GM19023 (cell line): ENCODE measurements around the gene ZNF777.
"Not testable (repeated sequence)": the region's sequence is repeated elsewhere in the genome, so short reads cannot be mapped to it uniquely, and the experiment has no call there.

Experiments
- ATAC-seq: cut with Tn5 transposase; IDR thresholded peaks from one replicate; pipeline ENCODE4 v1.9.1; 2021; ENCODE audit warnings: mild to moderate bottlenecking, moderate library complexity; ENCODE audit not compliant: unreplicated experiment

Gene ZNF777

DNA sequence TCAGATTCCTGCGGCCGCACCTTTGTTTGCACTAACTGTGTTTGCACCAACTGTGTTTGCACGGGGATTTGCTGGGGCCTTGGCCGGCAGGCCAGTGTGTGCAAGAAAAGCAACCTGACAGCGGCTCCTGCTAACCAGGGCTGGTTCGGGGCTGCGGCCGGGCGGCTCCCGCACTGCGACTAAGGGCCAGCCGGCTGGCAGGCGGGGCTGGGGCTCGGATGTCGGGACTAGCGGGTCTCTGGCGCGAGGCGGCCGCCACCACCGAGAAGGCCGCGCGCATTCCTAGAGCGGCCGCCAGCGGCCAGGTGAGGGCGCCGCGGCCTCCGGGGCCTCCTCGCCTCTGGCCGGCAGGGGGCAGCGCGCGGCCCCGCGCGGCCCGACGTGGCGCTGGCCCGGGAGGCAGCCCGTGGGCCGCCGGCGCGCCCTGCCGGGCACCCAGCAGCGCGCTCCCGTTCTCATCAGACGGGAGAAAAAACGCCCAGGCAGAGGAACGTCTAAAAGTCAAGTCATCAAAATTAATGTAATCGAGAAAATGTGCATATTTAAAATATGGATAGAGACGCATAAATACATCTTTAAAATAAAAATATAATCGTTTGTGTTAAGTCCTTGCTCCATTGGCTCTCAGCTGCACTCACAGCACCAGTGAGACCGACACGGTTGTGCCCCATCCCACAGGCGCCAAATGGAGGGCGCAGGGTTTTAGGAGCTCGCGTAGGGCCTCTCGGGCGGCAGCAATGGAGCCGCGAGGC, 38.5 kb downstream of the ZNF777 start:
- ATAC-seq, result peak; percentile 95

DNA sequence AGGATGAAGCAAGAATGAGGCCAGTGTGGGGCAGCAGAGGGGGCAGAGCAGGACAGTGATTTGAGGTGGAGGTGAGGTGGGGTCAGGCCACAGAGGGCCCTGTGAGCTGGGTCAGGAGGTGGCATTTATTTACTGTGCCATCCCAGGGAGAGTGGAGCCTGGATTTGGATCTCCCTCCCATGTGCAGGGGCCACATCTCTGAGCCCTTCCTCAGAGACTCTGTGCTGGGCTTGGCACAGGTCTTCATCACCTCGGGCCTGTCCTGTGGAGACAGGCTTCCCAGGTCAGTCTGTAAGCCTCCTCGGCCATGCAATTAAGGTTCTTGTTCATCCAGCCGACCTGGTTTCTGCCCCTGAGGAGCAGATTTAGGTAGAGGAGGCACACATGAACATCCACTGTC, 40.9 kb downstream of the ZNF777 start:
- no peak for ATAC-seq

DNA sequence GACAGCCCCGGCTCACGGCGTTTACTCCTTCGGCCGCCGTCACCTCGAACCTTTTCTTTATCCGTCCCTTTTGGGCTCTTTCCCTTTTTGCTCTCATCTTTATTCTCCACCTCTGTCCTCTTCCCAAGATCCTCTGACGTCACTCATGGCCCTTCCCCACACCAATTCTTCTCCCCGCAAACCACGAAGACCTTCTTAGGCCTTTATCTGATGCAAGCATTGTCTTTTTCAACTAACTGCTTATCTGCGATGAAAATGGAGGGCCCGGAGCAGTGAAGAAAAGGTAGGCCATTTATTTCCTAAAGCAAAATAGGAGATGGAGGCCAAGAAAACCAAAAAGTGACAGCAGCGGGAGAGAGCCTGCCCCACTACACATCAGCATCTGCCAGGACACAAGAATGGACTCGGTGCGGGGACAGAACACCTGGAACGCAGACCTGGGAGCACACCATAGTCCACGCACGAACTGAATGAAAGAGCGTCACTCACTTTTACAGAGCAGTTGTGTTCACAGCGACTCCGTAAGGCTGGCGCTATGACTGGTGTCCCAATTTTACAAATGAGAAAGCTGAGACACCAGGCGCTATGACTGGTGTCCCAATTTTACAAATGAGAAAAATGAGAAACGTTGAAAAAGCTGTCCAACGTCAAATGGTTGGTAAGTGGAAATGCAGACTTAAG, 45.3 kb downstream of the ZNF777 start:
- no peak for ATAC-seq

DNA sequence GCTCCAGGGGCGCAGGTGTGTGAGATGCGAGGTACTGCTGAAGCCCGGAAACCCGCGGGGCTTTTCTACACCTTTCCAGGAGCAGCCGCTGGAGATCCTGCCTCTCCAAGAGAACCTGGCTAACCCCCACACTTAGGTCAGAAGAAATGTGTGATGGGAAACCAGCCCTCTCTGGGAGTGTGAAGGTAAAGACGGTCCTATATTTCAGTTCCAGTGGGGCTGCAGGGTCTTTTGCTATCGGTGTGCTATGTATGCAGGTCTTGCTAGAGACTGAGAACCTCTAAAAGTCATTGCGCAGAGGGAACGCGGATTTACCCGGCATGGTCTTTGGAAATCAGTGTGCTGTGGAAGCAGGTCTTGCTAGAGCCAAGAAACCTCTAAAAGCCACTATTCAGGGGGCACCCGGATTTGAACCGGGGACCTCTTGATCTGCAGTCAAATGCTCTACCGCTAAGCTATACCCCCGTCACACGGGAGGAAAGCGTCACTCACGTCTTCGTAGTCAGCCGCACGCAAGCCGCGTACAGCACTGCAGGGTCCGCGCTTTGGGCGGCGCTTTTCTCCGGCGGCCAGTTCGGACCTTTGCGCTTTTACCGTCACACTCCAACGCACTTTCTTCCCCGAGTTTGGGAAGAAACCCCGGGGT, 46.0 kb downstream of the ZNF777 start:
- no peak for ATAC-seq

DNA sequence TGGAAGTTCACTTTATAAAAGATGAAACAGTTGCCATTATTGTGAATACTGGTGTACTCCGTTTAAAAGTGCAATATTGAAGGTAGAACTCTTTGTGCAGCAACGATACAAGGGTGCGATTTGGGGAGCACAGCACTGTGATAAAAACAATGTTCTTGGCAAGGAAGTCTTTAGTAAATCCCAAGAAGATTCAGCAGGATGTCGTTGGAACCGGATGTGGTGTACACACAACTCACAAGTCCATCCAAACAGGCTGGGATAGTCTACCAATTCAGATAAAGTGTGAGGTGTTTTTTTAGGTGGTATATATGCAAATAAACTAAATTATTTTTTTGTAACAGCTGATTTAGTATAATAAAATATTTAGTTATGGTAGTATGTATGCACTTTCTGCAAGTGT, 46.7 kb downstream of the ZNF777 start:
- ATAC-seq, result no peak

DNA sequence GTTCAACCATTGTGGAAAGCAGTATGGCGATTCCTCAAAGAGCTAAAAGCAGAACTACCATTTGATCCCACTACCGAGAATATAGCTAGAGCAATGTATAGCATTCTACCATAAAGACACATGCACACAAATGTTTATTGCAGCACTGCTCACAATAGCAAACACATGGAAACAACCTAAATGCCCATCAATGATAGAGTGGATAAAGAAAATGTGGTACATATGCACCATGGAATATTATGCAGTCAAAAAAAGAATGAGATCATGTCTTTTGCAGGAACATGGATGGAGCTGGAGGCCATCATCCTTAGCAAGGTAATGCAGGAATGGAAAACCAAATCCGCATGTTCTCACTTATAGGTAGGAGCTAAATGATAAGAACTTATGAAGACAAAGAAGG, 47.8 kb downstream of the ZNF777 start:
- not testable (repeated sequence) for ATAC-seq

DNA sequence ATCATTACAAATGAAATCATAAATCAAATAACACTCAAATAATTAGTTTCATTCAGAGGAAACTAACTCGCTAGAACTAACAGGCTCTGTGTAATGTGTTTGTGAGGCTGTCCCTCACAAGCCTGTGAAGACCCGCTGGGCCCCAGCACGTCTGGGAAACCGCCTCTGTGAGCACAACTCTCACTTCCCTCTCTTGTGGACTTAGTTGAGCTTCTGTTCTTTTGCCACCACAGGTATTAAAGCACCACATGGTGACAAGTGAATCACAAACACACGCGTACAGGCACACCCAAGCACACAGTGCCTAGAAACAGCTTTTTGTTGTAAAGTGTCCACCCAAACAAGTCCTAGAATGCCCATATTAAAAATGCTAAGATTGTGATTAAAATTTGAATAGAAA, 51.0 kb downstream of the ZNF777 start:
- peak; percentile 91 for ATAC-seq

DNA sequence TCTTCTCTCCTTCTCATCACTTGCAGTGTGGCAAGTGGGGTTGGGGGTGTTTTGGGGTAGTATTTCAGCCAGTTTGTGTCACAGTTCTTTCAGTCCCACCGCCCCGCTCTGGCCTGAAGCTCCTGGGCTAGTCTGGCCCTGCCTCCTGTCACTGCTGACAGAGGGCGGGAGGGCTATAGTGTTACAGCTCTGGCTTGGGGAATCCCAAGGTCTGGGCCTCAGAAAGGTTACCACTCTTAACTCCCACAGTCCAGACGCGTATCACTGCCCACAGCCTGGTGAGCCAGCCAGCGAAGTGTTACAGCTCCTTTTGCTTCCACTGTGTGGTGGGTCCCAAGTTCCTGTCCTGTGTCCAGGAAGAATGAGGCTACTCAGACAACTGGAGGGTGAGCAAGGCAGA, 56.0 kb downstream of the ZNF777 start:
- no peak for ATAC-seq

DNA sequence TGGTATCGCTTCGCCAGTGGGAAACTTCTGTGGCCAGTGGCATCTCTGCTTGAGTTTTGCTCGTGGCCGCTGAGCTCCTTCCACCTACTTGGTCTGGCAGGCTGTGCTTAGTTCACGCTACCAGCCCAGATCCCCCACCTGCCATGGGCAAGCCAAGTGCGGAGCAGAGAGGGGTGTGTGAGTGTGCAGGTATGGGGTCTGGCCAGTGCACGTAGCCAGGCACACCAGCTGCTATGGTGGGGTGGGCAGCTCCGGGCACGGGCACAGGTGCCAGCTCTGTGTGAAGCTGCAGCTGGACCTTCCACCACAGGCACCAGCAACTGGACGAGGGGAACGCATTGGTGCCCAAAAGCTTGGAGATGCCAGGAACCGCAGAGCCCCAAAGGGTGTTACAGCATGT, 56.5 kb downstream of the ZNF777 start:
- ATAC-seq, result no peak

DNA sequence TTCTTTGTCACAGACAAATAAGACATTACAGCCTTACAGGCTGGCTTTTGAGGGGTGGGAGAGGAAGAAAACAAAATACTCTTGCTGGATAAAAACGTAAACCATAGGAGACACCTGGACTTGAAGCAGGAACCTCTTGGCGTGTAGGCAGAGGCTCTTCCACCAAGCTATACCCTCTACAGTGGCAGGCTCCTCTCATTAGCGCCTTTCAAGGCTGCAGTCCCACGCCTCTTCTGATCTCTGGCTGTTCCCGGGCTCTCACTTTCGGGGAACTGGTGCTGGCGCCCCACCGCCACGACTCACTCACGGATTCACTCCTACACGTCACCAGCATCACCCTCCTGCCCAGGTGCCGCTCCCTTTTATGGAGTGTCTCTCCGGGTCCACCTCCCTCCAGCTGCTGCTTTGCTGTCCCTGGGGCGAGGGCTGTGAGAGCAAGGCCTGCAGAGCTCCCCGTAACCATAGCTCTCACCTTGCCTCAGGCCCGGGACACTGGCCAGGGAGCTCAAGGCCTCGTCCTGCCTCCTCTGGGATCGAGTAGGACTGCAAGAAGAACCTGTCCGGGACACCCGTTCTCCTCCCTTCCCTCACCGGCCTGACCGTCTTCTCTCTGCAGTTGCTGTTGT, 62.6 kb downstream of the ZNF777 start:
- ATAC-seq, result no peak

DNA sequence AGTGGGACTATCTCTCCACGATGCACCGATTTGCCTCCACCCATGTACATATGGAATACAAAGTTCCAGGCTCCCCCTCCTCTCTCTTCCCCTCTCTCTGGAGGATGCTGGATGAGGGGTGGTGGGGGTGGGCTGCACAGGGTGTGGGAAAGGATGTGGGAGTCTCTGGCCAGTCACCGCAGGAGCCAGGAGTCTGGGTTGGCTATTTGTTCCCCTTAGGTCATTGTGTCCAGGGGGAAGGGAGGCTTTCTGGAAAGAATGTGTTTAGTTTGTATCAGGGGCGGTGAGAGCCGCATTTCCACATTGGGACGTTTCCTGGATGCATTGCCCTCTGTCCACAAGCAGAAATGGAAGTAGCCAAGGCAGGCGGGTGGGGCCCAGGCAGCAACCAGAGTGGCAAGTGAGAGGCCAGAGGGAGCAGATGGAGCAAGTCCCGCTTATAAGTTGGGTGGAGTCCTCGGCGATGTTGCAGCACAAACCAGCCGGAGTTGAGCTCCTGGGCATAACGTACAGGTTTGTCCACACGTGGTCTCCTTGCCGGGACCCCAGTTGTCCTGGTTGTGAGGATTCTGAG, 63.3 kb downstream of the ZNF777 start:
- ATAC-seq, result no peak

DNA sequence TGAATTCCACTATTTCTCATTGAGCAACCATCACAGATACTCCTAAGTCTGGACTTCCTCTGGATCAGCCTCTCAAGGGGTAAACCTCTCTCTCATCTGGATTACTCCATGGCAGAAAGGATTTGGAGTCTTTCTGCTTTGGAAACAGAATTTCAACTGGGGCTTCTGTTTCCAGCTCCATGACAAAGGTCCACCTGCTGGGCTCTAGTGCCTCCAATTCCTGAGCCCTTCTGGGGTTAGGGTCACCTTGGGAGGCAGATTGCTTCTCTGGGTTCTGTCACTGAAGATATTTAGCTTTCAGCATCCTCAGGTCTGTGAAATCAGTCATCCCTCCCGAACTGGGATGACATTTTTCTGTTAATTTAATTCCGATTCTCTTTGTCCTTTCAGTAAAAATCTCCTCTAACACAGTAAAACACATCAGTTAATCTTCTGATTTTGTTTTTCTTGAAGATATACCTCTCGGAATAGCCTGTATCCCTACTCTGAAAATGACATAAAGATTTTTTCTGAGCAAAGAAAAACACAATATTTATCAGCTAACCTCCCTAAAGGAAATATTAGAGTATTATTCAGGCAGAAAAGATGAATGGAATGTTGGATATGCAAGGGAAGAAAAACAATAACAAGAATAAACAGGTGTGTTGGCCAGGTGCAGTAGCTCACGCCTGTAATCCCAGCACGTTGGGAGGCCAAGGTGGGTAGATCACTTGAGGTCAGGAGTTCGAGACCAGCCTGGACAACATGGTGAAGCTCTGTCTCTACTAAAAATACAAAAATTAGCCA, 72.1 kb downstream of the ZNF777 start:
- not testable (repeated sequence) for ATAC-seq

DNA sequence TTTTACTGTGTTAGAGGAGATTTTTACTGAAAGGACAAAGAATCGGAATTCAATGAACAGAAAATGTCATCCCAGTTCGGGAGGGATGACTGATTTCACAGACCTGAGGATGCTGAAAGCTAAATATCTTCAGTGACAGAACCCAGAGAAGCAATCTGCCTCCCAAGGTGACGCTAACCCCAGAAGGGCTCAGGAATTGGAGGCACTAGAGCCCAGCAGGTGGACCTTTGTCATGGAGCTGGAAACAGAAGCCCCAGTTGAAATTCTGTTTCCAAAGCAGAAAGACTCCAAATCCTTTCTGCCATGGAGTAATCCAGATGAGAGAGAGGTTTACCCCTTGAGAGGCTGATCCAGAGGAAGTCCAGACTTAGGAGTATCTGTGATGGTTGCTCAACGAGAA, 74.3 kb downstream of the ZNF777 start:
- ATAC-seq, result not testable (repeated sequence)

DNA sequence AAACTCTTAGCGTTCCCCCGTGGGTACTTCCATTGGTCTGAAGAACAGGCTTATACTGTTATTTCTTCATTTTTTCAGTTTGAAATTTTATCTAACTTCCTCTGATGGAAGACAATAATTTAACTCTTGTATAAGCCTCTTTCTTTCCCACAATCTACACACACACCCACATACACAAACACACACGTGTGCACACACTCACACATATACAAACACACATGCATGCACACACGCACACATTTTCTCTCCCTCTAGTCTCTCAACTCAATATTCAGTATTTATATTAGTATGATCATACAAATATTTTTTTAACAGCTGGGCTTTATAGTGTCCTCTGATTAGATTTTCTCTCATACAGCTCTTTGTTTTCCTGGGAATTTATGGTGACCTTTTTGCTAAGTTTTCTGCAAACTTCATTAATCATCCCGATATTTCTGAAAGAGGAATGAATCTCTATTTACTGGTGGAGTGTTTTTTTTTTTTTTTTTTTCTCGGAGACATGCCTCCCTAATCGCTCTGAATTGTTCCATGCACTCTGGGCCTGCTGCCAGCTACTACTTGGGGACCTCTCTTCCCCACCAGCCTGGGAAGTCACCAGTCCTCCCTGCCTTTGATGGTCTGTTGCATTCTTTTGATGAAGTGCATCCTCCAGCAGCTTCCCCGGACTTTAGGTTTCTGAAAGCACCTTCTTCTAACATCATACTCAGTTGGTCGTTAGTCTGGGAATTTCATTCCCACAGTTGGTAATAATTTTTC, 75.5 kb downstream of the ZNF777 start:
- no peak for ATAC-seq
